Peyer's patch (tissue), 4 donors: ENCODE measurements around the gene C1QL1.

Experiments
- CTCF ChIP-seq, 6 experiments: fragments of 450-650 bp in 4 of 6; fragments of 200-600 bp in 2 of 6; sonication (generic) in 1 of 6; IDR thresholded peaks; one replicate each; pipeline ENCODE4 v1.5.1; 2017 to 2019; ENCODE audit warnings: antibody characterized with exemption in 6 of 6, mild to moderate bottlenecking in 3 of 6, moderate library complexity in 1 of 6
- POLR2A ChIP-seq, 2 donors: fragments of 450-650 bp; IDR thresholded peaks; one replicate each; pipeline ENCODE4 v1.5.1; 2017; ENCODE audit warnings: antibody characterized with exemption in 2 of 2, mild to moderate bottlenecking in 2 of 2, moderate library complexity in 2 of 2

- TF ChIP-seq CTCF (IDR thresholded peaks at IDR 0.05) (no peak), POLR2A (IDR thresholded peaks at IDR 0.05) (no peak)
Measured at GRCh38 chr17:45016237-45016636, 48.1 kb upstream of the C1QL1 start.
